GM19438 (cell line): Measurements from ENCODE around the gene DEDD2.

ENCODE experiments used
- ATAC-seq: cut with Tn5 transposase; IDR thresholded peaks from one replicate; pipeline ENCODE4 v1.9.1; 2021; ENCODE audit warnings: low read depth; ENCODE audit not compliant: unreplicated experiment

Gene DEDD2

DNA sequence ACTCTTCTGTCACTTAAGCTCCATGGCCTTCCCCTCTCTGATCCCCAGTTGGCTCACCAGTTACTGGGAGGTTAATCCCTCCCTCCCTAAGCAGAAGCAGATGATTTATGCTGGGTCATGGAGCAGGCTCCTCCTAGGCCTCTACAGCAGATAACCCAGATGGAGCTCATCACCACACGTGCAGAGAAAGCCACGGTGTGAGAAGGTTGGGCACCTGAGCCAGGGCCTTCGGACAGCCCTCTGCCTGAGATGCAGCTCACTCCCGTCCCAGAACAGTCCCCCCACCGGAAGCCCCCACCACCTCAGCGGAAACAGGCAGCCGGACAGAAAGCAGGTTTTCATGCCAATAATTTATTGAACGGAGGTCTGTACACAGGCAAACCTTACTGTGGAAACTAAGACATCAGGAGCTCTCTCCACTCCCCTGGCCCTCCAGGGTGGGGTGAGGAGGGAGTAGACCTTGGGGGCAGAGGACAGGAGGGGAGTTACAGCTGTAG is 12.4 kb upstream of the DEDD2 start:
- no peak for ATAC-seq

GRCh38 chr19:42229301-42229854 is 11.9 kb upstream of the DEDD2 start:
- no peak for ATAC-seq

DNA sequence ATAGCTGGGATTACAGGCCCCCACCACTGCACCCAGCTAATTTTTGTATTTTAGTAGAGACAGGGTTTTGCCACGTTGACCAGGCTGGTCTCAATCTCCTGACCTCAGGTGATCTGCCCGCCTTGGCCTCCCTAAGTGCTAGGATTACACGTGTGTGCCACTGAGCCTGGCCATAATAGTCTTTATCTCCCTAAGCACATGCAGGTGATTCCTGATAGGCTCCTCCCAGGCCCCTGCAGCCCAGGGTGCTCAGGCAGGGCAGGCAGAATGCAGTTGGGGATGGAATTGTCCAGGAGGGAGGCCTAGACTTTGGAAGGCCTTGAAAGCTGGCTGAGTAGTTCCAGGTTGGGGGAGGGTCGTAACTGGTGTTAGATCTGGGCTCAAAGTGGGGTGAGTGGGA is 11.2 kb upstream of the DEDD2 start:
- no peak for ATAC-seq

DNA sequence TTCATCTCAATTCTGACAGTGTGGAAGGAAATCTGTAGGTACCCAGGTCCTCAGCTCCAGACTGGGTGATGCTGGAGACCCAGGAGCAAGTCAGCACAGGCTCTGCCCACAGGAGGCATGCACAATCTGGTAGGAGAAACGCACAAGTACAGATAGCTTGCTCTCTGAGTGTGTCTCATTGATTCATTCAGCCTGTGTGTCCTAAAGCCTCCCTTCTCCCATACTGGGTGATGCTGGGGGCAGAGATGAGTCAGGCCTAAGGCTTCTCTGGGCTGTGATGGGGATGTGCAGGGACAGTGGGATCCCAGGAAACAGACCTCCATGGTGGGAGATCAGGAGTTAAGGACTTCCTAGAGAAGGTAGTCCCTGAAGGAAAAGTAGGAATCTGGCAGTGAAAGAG is 9.4 kb upstream of the DEDD2 start:
- ATAC-seq: no peak

DNA sequence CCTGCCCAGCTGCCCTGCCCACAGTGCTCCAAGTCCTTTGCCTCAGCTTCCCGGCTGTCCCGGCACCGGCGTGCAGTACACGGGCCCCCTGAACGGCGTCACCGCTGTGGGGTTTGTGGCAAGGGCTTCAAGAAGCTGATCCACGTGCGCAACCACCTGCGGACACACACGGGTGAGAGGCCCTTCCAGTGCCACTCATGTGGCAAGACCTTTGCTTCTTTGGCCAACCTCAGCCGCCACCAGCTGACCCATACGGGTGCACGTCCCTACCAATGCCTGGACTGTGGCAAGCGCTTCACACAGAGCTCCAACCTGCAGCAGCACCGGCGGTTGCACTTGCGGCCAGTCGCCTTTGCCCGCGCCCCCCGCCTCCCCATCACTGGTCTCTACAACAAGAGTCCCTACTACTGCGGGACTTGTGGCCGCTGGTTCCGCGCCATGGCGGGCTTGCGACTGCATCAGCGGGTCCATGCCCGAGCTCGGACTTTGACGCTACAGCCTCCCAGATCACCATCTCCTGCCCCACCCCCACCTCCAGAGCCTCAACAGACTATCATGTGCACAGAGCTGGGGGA is 8.3 kb upstream of the DEDD2 start:
- no peak for ATAC-seq

DNA sequence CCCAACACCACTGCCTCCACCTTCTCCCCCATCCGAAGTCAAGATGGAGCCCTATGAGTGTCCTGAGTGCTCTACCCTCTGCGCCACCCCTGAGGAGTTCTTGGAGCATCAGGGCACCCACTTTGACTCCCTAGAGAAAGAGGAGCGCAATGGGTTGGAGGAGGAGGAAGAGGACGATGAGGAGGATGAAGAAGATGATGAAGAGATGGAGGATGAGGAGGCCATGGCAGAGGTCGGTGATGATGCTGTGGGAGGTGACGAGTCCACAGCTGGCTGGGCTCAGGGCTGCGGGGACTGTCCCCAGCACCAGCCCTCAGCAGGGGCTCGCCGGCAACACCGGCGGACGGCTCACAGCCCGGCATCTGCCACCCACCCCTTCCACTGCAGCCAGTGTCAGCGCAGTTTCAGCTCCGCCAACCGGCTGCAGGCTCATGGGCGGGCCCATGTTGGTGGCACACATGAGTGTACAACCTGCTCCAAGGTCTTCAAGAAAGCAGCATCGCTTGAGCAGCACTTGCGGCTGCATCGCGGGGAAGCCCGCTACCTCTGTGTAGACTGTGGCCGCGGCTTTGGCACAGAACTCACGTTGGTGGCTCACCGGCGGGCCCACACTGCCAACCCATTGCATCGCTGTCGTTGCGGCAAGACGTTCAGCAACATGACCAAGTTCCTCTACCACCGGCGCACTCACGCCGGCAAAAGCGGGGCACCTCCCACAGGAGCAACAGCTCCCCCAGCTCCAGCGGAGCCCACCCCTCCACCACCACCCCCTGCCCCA is 7.7 kb upstream of the DEDD2 start:
- ATAC-seq: no peak

- no peak for ATAC-seq
Observed at GRCh38 chr19:42220751-42221097, 3.2 kb upstream of the DEDD2 start.

- ATAC-seq: peak; percentile 75
Observed at GRCh38 chr19:42219812-42220750, 2.6 kb upstream of the DEDD2 start, which contains the start of gene ZNF526. TSS of gene ZNF526 (plus strand) at chr19:42220312. CDS start at chr19:42224404, 4,092 bp downstream.

DNA sequence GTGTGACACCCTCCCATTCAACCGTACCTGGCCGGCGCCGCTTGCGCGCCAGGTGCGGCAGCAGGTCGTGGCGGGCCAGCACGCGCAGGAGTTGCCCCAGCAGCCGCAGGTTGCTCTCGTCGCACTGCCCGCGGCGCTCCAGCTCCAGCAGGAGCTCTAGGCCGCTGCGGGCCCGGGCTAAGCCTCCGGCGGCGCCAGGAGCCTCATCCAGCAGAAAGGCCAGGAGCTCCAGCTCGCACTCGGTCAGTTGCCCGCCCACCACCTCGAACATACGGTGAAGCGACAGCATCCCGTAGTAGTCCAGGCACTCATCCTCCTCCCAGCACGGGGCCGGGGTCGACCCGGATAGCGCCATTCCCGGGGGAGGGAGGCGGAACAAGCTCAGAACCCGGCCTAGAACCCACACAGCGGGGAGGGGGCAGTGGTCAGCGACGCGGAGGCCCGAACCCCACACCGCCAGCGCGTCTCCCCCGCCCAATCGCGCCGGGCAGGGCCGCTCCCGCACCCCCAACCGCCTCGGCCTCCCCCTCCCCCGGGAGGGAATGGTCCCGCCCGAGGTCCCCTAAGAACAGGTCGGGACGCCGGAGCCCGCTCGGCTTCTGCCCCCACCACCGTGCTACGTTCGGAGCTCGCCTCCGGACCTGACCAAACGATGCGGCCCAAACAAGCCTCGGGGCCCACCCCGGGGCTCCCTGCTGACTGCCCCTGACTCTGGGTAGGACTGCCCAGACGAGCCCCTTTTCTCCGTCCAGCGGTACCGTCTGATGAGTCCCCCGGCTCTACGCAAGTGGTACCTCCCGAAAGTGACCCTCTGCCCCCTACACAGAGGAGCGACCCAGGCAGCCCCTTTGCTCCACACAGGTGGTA is 591 bp downstream of the DEDD2 start:
- ATAC-seq: peak; percentile 12

- no peak for ATAC-seq
Observed at GRCh38 chr19:42214810-42215485, 2.5 kb downstream of the DEDD2 start.

- no peak for ATAC-seq
Observed at GRCh38 chr19:42212886-42213285, 4.6 kb downstream of the DEDD2 start.

GRCh38 chr19:42208612-42209011 is 8.9 kb downstream of the DEDD2 start:
- ATAC-seq: no peak

DNA sequence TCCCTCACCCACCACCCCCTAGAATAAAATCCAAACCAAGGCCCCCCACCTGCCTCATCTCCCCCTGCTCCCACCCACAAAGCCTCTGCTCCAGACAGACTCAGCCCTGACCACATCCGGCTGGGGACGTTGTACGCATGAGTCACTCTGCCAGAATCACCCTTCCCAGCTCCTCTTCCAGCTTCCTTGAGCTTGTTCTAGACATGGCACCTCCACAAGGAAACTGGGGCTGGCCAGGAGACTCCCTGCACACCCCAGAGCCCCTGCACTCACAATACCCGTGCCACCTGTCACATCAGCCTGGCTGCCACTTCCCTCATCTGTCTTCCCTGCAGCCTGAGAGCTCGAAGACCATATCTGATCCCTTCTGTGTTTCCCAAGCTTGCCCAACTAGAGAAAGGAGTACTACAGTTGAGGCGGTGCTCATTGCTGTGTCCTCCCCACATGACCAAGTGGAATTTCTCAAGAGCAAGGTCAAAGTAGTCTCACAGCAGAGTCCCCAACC is 9.7 kb downstream of the DEDD2 start:
- no peak for ATAC-seq

GRCh38 chr19:42206871-42207755 is 10.4 kb downstream of the DEDD2 start:
- no peak for ATAC-seq

DNA sequence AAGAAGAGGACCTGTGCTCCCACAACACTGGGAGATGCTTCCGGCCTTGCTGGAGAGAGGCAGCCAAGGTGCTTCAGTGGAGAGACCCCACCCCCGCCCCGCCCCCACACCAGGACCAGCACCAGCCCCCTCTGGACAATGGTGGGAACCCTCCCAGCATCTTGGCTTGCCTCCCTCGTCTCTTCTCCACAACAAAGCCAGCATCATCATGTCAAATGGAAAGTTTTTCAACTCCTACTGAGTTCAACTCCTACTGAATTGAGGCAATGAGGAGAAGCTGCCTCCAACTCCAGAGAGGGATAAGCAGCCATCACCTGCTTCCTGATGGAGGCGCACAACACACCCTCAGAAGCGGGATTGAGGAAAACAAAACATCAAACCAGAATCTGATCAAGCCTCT is 12.8 kb downstream of the DEDD2 start:
- no peak for ATAC-seq

GRCh38 chr19:42203700-42204099 is 13.8 kb downstream of the DEDD2 start:
- no peak for ATAC-seq

DNA sequence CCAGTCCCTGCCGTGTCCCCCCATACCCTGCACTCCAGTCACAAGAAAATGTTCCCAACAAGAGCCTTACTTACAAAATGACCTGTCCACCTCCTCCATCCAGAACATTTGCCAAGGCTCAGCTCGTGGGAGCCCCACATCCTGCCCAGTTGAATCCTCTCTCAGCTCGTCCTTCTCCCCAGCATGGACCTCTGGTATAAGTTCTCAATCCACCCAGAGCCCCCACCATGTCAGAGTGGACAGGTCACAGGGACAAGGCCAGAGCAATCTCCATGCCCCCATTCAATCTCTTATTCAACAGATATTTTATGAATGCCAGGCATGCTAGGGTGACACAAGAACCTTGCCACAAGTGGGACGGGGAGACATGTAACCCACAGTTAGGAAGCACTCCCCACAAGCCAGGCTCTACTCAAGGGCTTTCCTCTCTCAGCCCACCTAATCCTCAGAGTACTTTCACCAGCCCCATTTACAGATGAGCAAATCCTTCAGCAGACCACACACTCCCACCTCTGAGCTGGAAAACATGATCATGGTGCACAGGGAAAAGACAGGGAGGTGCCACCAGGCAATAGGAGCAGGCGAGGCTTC is 15.1 kb downstream of the DEDD2 start:
- no peak for ATAC-seq
